ENCODE measurements around the gene PPHLN1.

PPHLN1 gene

GRCh38 chr12:42484996-42485395 lies 159.0 kb downstream of the PPHLN1 start:
- no peak overlapping the region for H3K4me2 ChIP-seq (ENCODE audit: insufficient read depth, low read length)
- no peaks in the 10 kb centered on the region for H4K20me1 ChIP-seq (ENCODE audit: insufficient read depth, low read length)
- no peak overlapping the region for H3K9ac ChIP-seq (ENCODE audit: low read depth, low read length)
- no peak overlapping the region for H2AFZ ChIP-seq (ENCODE audit: low read depth, low read length)
- DNase-seq, result no peak
- no peak overlapping the region for H3K4me3 ChIP-seq (ENCODE audit: low read depth in 1 of 2, low read length in 2 of 2)
- TF ChIP-seq CTCF (IDR thresholded peaks at IDR 0.05; ENCODE audit: borderline replicate concordance, extremely low read depth, low read length, poor library complexity, severe bottlenecking) (no peak), EZH2 (IDR thresholded peaks at IDR 0.05; ENCODE audit: borderline replicate concordance, low read depth, low read length, severe bottlenecking) (no peak)
- H3K79me2 ChIP-seq (ENCODE audit: insufficient read depth, low read length), result no peaks in the 10 kb centered on the region
- H3K27ac ChIP-seq (ENCODE audit: low read length), result no peak overlapping the region
- H3K9me3 ChIP-seq (ENCODE audit: insufficient read depth, low read length, severe bottlenecking), result no peaks in the 10 kb centered on the region
- H3K36me3 ChIP-seq (ENCODE audit: insufficient read depth, low read length), result no peaks in the 10 kb centered on the region
- no peaks in the 10 kb centered on the region for H3K4me1 ChIP-seq (ENCODE audit: insufficient read depth, low read length)
- H3K27me3 ChIP-seq (ENCODE audit: insufficient read depth, low read length, poor library complexity), result no peaks in the 10 kb centered on the region
- no peak for ATAC-seq (ENCODE audit: insufficient read depth, low read depth)

GRCh38 chr12:42485823-42486222 lies 159.9 kb downstream of the PPHLN1 start:
- Histone ChIP-seq H3K79me2 (ENCODE audit: insufficient read depth, low read length) (no peaks in the 10 kb centered on the region), H3K4me3 (ENCODE audit: low read depth in 1 of 2, low read length in 2 of 2) (no peak overlapping the region), H3K9ac (ENCODE audit: low read depth, low read length) (no peak overlapping the region), H3K27me3 (ENCODE audit: insufficient read depth, low read length, poor library complexity) (no peaks in the 10 kb centered on the region), H3K36me3 (ENCODE audit: insufficient read depth, low read length) (no peaks in the 10 kb centered on the region), H3K4me2 (ENCODE audit: insufficient read depth, low read length) (no peak overlapping the region), H3K9me3 (ENCODE audit: insufficient read depth, low read length, severe bottlenecking) (no peaks in the 10 kb centered on the region), H2AFZ (ENCODE audit: low read depth, low read length) (no peak overlapping the region), H4K20me1 (ENCODE audit: insufficient read depth, low read length) (no peaks in the 10 kb centered on the region), H3K4me1 (ENCODE audit: insufficient read depth, low read length) (no peaks in the 10 kb centered on the region), H3K27ac (ENCODE audit: low read length) (no peak overlapping the region)
- ATAC-seq (ENCODE audit: insufficient read depth, low read depth) (no peak), DNase-seq (no peak)
- TF ChIP-seq CTCF (IDR thresholded peaks at IDR 0.05; ENCODE audit: borderline replicate concordance, extremely low read depth, low read length, poor library complexity, severe bottlenecking) (no peak), EZH2 (IDR thresholded peaks at IDR 0.05; ENCODE audit: borderline replicate concordance, low read depth, low read length, severe bottlenecking) (no peak)

- Histone ChIP-seq H3K9ac (ENCODE audit: low read depth, low read length) (no peak overlapping the region), H3K79me2 (ENCODE audit: insufficient read depth, low read length) (no peaks in the 10 kb centered on the region), H3K27me3 (ENCODE audit: insufficient read depth, low read length, poor library complexity) (no peaks in the 10 kb centered on the region), H4K20me1 (ENCODE audit: insufficient read depth, low read length) (no peaks in the 10 kb centered on the region), H3K27ac (ENCODE audit: low read length) (no peak overlapping the region), H2AFZ (ENCODE audit: low read depth, low read length) (no peak overlapping the region), H3K4me2 (ENCODE audit: insufficient read depth, low read length) (no peak overlapping the region), H3K4me1 (ENCODE audit: insufficient read depth, low read length) (no peaks in the 10 kb centered on the region), H3K36me3 (ENCODE audit: insufficient read depth, low read length) (no peaks in the 10 kb centered on the region), H3K4me3 (ENCODE audit: low read depth in 1 of 2, low read length in 2 of 2) (no peak overlapping the region), H3K9me3 (ENCODE audit: insufficient read depth, low read length, severe bottlenecking) (no peaks in the 10 kb centered on the region)
- ATAC-seq (ENCODE audit: insufficient read depth, low read depth) (no peak), DNase-seq (no peak)
- TF ChIP-seq CTCF (IDR thresholded peaks at IDR 0.05; ENCODE audit: borderline replicate concordance, extremely low read depth, low read length, poor library complexity, severe bottlenecking), result no peak
- TF ChIP-seq EZH2 (IDR thresholded peaks at IDR 0.05; ENCODE audit: borderline replicate concordance, low read depth, low read length, severe bottlenecking), result no peak
These were observed 160.4 kb downstream of the PPHLN1 start for GRCh38 chr12:42486407-42486806.

Measured in DND-41 (cell line).